Smooth muscle cell of the brain vasculature (primary cell): ENCODE measurements around the gene SLC47A2.
"Not testable (repeated sequence)": the region's sequence is repeated elsewhere in the genome, so short reads cannot be mapped to it uniquely, and the experiment has no call there.

Source experiments
- DNase-seq: peaks from one replicate; pipeline ENCODE4 v3.0.0-alpha.2; 2012; ENCODE audit warnings: low read depth, low spot score

Gene SLC47A2

DNA sequence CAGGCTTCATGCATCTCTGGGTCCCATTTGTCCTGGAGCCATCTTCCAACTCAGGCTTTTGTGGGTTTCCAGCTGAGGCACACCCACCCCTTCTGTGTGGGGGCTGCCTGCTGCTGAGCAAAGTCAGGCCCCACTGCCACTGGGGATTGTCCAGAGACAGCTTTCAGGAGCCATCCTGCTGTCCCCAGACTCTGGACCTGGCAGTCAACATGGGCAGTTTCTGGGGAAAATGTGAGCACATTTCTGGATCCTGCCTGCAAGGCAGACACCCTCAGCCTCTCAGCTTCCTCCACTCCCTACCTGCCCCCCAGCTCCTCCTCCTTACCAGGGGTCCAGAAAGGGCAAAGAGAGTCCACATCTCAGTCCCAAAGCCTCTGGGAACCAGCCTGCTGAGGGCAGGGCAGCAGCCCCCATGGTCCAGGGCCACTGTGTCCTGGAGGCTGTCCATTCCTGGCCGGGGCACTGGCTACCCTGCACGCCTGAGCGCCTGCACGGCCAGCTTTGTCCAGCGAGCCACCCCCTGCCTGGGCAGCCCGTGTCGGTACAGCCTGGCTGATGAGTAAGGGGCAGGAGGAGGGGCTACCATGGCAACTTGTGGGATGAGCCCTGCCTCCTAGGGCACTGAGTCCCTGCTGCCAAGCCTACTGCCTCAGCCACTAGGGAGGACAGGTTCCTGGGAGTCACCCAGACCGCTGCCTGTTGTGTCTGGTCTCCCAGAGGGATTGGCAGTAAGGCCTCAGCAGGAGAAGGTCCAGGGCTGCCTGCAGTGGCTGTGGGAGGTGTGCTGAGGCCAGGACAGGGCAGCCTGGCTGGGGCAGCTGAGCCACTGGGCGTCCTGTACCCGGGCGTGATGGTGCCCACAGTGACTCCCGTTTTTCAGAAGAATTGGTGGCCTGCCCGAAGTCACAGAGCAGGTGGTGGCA lies at the start of gene SLC47A2:
SLC47A2 (minus strand) TSS at position 477 of the 923 bp plus-strand sequence; CDS start at position 448, 29 bp downstream.
- no peak for DNase-seq

GRCh38 chr17:19766016-19766415 lies 49.6 kb upstream of the SLC47A2 start:
- DNase-seq, result no peak

DNA sequence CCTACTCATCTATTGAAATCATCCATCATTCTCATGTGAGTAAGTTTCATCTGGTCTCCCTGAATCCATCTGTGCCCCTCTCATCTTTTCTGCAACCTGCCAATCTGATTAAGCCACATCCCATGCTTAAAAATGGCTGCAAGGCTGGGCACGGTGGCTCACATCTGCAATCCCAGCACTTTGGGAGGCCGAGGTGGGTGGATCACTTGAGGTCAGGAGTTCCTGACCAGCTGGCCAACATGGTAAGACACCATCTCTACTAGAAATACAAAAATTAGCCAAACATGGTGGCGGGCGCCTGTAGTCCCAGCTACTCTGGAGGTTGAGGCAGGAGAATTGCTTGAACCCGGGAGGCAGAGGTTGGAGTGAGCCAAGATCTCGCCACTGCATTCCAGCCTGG lies 47.6 kb upstream of the SLC47A2 start:
- not testable (repeated sequence) for DNase-seq

- no peak for DNase-seq
Observed at GRCh38 chr17:19763416-19763815, 47.0 kb upstream of the SLC47A2 start.

DNA sequence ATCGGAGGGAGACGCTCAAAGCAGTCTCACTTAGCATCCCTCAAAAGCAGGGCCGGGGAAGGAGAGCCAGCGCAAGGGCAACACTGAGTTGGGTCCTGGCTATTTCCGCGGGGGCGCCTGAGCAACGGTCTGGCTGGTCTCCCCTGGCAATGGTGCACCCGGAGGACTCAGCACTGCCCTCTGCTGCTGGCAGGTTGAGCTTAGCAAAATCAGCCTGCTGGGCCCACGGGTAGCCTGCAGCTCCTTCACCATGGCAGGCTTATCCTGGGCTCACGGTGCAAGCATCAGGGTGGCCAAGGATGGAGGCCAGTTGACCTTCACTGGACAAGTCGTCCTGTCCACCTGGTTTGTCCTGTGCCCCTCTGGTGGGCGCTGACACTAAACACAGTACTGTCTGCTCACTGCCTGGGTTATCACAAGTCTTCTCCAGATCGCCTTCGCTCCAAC lies 46.2 kb upstream of the SLC47A2 start:
- no peak for DNase-seq

DNA sequence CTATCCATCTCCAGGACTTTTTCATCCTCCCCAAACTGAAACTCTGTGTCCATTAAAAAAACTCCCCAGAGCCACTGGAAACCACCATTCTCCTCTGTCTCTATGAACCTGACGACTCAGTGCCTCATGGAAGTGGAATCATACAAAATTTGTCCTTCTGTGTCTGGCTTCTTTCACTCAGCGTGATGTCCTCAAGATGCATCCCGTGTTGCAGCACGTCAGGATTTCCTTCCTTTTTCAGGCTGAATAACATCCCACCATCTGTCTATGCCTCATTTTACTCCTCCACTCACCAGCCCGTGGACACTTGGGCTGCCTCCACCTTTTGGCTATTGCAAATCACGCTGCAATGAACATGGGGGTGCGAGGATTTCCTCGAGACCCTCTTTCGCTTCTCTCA lies 44.4 kb upstream of the SLC47A2 start:
- no peak for DNase-seq

DNA sequence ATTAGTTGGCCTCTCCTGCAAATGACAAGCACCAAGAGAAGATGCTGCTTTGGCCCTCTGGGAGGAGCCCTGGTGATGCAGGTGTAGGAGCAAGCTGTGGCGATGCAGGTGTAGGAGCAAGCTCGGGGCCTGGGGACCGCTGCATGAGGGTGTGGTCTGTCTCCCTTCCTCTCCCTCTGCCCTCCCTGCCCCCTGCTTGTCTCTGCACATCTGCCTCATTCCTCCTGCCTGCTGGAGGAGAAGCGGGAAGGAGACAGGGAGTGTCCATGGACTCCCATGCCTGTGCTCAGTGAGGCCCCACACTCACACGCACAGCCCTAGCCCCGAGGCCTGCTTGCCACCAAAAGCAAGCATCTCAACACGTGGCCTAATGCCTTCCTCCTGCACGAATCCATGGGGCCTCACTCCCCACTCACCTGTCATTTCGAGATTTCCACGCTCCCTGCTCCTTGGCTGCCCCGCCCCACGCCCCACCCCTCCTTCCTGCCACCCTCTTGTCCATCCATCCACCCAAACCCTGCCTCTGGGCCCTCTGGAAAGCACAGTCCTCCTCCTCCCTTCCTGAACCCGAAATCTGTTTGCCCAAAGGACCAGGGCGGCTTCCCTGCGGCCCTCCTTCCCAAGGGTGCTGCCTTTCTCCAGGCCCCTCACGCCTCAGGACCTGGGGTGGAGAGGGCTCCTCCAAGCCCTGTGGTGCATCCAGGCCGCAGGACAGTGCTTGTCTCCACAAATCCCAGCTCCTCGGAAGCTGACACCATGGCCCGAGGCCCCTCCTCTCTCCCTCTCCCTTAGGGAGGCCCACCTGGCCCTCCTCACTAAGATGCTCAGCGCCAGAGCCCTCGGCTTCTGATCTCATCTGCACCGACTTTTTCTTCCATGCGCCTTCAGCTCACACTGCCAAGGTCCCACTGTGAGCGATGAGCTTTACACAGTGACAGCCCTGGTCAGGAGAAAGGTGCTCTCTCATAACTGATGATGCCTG lies 43.5 kb upstream of the SLC47A2 start:
- DNase-seq, result no peak

DNA sequence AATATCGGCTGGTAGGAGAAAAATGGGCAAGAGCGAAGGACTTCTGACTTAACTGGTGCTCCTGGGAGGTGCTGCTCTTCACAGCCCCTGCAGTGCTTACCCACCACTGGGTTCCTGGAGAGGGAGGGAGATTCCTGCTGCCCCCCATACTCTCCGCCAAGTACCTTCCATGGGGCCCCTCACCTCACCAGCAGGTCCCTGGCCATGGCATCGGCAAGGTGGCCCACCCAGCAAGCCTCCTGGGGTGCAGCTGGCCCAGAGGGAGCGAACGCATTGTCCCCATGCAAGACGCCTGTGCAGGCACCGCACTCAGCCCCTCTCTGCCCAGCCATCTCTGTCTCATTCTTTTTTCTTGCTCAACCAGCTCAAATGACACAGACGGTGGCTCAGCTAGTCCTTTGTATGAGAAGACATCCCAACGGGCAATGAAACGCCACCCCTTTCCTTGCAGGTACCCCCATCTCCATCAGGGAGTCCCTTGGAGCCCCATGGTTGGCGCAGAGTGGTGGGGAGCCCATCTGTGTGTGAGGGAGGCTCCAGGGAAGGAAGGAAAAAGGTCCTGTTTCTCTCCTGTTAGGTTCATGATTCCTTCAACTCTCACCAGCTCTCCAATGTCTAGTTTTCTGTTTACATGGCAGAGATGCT lies 41.3 kb upstream of the SLC47A2 start:
- DNase-seq, result no peak

DNA sequence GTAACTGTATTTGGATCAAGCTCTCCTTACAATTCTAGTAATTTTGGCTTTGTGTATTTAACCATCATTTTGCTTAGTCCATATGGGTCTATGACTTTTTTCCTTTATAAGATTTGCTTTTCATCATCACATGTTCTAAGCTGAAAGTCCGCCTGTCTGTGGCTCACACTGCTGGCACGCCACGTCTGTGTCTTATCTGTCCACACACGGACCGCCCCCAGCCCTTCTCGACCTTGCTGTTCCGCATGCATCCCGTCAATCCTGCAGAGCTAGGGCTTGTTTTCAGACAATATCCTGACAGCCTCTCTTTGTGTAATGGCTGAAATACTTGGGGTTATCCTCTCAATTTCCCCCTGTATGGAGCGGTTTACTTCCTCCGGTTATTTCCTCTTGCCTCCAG lies 40.2 kb upstream of the SLC47A2 start:
- DNase-seq, result no peak

- no peak for DNase-seq
Observed at GRCh38 chr17:19755821-19756510, 39.6 kb upstream of the SLC47A2 start.

GRCh38 chr17:19755392-19755791 lies 39.0 kb upstream of the SLC47A2 start:
- DNase-seq, result no peak

DNA sequence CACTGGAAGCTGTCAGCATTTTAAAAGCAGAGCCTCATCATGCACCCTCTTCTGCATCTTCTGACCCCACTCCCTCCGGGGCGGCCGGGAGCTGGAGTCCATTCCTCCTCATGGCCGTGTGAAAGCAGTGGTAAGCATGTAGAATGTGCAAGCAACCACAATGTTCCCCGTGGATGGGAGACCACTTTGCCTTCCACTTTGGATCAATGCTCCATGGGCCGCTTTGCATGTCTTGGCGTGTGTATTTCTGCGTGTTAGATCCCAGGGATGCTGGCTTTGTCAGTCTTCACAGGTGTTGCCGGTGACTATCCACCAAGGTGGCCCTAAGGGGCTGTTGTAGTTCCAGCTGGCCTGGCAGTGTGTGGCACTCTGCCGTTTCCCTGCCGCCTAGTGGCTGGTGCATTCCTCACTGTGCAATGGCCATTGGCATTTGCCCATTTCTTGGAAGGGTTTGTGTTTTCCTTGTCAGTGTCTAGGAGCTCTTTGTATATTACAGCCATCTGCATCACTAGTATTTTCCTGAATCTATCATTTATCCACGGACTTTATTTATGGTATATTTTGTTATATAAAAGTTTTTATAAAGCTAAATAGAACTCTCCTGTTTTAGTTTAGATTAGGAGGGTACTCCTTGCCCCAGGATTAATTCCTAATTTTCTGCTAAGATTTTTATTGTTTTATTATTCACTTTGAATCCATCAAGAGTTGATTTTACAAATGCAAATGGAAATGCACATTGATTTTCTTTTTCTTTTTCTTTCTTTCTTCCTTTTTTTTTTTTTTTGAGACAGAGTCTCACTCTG lies 37.5 kb upstream of the SLC47A2 start:
- no peak for DNase-seq

DNA sequence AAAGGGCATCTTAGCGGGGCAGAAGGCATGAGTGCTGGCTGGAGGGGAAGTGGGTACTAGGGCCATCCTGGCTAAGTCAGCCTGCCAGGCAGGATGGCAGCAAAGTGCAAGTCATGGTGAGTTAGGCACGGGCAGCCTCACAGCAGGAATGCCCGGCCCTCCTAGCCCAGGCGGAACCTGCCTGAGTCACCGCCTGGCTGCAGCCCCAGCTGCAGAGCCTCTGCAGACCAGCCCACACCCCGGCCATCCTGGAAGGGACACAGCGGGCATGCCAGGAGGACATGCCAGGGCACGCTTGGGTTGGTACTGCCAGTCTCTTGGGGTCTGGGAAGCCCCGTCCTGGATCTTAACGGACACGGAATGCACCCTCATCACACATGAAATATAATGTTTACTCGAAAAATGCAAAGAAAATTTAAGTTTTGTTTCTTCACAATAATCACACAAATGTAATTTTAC lies 36.7 kb upstream of the SLC47A2 start:
- no peak for DNase-seq

DNA sequence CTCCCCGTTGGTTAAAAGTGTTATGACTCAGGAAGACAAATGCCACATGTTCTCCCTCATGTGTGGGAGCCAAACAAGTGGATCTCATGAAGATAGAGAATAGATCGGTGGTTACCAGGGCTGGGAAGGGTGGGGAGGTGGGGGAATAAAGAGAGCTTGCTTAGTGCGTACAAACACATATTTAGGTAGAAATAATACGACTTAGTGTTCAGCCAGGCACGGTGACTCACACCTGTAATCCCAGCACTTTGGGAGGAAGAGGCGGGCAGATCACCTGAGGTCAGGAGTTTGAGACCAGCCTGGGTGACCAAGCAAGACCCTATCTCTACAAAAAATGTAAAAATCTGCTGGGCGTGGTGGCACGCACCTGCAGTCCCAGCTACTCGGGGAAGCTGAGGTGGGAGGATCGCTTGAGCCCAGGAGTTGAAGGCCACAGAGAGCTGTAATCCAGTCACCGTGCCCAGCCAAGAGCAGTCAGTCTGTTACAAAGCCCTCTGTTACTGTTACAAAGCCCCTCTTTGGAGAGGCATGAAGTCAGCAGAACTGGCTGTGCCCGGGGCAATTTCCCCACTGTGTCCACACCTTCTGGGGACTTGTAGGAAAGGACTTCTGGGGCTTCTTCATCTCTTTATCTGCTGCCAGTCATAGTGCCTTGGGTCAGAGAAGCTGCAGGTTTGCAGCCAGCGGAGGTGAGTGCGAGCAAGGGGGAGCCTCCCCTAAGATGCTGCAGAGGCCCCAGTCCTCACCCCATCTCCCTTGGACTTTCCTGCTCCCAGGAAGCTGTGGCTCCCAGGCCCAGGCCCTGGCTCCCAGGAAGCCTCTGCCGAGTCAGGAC lies 36.0 kb upstream of the SLC47A2 start:
- no peak for DNase-seq

- no peak for DNase-seq
Observed at GRCh38 chr17:19750835-19751234, 34.5 kb upstream of the SLC47A2 start.

DNA sequence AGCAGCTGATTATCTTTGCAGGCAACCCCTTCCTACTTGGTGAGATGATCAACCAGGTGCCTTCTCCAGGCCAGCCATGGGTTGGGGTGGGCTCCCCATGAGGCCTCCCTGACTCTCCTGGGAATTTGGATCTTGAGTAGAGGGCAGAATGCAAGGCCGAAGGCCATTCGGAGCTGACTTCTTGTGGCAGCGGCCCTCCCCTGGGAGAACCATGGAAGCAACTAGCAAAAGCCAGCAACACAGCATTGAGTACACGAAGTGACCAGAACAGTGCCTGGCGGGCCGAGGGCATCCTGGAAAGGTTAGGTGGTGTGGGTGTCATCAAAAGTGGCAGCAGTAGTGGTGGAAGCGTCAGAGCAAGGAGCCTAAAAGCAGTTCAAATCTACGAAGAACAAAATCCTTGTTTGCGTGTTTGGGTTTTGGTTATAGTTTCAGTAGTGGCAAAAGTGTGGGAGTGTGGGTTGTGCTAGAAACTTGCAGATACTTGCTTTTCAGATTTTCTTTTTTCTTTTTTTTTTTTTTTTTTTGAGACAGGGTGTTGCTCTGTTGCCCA lies 33.7 kb upstream of the SLC47A2 start:
- DNase-seq, result no peak

DNA sequence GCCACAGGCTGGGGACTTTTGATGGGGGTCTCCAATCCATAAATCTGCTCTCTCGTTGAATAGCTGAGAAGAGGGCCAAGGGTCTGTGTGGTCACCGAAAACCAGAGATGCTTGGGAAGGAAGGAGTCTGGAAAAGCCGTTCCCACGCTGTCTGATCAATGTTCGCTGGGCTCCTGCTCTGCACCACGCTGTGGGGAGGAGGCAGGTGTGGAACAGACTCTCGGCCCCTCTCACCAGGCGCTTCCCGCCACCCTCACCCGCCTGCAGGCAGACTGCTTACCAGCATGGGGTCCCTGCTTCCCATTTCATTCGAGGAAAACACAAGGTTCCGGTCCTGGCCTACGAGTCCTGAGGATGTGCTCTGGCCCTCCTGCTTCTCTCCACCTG lies 32.4 kb upstream of the SLC47A2 start:
- no peak for DNase-seq

GRCh38 chr17:19747829-19748806 lies 31.7 kb upstream of the SLC47A2 start, which contains the start of gene ALDH3A1:
Gene ALDH3A1 (minus strand): TSS chr17:19748298. CDS start chr17:19745129, 3,169 bp downstream.
- DNase-seq, result no peak
